ENCODE results near the gene ATP5IF1. TPM values are rescaled to one million over a fixed set of nuclear protein-coding genes. Genes with fewer than 3 reads are reported as not detected.

Gene ATP5IF1
- total and polyA plus RNA-seq, 2 of the 13 experiments (the other 11 are each of a cell fraction or from before 2014, with no cell fraction given): 97.7 to 131 TPM

DNA sequence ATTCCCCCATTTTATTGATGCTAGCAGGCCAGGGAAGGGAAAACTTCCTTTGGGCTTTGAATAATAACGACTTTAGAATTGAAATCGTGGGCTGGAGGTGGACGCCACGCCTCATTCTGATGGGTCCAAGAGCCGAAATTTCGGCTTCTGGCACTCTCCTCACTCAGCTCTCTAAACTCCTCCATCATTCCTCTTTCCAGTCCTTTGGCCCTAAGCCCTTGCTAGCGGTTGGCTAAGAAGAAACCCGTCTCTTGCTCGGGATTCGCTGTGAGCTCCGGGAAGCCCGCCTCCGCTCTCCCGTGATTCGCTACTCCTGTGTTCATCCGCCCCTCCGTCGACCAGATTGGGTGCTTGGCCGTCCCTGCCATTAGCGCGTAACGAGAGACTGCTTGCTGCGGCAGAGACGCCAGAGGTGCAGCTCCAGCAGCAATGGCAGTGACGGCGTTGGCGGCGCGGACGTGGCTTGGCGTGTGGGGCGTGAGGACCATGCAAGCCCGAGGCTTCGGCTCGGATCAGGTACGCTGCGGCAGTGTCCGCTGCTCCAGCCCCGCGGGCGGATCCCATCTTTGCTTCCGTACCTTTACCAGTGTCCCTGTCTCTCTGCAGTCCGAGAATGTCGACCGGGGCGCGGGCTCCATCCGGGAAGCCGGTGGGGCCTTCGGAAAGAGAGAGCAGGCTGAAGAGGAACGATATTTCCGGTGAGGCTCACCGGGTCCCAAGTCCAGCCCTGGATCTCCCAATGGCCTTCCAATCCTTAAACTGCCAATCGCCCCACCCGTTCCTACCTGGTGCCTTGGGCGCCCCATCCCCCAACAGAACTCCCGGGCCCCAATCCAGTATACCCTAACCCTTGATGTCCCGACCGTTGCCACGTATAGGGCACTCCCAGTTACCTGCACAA is at the start of gene ATP5IF1 (continued):
- TF ChIP-seq PCBP1 (IDR thresholded peaks at IDR 0.05; ENCODE audit: borderline replicate concordance, low read depth, low read length): 0 out of 2 replicates have a peak, but pooled peaks have one; percentile 55
- TF ChIP-seq, protein P1, sequence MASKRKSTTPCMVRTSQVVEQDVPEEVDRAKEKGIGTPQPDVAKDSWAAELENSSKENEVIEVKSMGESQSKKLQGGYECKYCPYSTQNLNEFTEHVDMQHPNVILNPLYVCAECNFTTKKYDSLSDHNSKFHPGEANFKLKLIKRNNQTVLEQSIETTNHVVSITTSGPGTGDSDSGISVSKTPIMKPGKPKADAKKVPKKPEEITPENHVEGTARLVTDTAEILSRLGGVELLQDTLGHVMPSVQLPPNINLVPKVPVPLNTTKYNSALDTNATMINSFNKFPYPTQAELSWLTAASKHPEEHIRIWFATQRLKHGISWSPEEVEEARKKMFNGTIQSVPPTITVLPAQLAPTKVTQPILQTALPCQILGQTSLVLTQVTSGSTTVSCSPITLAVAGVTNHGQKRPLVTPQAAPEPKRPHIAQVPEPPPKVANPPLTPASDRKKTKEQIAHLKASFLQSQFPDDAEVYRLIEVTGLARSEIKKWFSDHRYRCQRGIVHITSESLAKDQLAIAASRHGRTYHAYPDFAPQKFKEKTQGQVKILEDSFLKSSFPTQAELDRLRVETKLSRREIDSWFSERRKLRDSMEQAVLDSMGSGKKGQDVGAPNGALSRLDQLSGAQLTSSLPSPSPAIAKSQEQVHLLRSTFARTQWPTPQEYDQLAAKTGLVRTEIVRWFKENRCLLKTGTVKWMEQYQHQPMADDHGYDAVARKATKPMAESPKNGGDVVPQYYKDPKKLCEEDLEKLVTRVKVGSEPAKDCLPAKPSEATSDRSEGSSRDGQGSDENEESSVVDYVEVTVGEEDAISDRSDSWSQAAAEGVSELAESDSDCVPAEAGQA (IDR thresholded peaks at IDR 0.05; ENCODE audit: low read depth): no peak; the same call in 1 of the 2 replicates
- TF ChIP-seq, protein P1 (CRISPR knock-in tag; IDR thresholded peaks at IDR 0.05; ENCODE audit: borderline replicate concordance): no peak
- TF ChIP-seq, protein P2, sequence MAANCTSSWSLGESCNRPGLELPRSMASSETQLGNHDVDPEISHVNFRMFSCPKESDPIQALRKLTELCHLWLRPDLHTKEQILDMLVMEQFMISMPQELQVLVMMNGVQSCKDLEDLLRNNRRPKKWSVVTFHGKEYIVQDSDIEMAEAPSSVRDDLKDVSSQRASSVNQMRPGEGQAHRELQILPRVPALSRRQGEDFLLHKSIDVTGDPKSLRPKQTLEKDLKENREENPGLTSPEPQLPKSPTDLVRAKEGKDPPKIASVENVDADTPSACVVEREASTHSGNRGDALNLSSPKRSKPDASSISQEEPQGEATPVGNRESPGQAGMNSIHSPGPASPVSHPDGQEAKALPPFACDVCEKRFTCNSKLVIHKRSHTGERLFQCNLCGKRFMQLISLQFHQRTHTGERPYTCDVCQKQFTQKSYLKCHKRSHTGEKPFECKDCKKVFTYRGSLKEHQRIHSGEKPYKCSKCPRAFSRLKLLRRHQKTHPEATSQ (CRISPR knock-in tag; IDR thresholded peaks at IDR 0.05; ENCODE audit: borderline replicate concordance): peak; percentile 53; the same call in 1 of the 2 replicates
- peak; percentile 72; the same call in 1 of the 2 replicates for TF ChIP-seq ZFP41 (CRISPR knock-in tag; IDR thresholded peaks at IDR 0.05; ENCODE audit: borderline replicate concordance)
- no peak for TF ChIP-seq SIX1 (CRISPR knock-in tag; IDR thresholded peaks at IDR 0.05; ENCODE audit: borderline replicate concordance)
- TF ChIP-seq, protein P3, sequence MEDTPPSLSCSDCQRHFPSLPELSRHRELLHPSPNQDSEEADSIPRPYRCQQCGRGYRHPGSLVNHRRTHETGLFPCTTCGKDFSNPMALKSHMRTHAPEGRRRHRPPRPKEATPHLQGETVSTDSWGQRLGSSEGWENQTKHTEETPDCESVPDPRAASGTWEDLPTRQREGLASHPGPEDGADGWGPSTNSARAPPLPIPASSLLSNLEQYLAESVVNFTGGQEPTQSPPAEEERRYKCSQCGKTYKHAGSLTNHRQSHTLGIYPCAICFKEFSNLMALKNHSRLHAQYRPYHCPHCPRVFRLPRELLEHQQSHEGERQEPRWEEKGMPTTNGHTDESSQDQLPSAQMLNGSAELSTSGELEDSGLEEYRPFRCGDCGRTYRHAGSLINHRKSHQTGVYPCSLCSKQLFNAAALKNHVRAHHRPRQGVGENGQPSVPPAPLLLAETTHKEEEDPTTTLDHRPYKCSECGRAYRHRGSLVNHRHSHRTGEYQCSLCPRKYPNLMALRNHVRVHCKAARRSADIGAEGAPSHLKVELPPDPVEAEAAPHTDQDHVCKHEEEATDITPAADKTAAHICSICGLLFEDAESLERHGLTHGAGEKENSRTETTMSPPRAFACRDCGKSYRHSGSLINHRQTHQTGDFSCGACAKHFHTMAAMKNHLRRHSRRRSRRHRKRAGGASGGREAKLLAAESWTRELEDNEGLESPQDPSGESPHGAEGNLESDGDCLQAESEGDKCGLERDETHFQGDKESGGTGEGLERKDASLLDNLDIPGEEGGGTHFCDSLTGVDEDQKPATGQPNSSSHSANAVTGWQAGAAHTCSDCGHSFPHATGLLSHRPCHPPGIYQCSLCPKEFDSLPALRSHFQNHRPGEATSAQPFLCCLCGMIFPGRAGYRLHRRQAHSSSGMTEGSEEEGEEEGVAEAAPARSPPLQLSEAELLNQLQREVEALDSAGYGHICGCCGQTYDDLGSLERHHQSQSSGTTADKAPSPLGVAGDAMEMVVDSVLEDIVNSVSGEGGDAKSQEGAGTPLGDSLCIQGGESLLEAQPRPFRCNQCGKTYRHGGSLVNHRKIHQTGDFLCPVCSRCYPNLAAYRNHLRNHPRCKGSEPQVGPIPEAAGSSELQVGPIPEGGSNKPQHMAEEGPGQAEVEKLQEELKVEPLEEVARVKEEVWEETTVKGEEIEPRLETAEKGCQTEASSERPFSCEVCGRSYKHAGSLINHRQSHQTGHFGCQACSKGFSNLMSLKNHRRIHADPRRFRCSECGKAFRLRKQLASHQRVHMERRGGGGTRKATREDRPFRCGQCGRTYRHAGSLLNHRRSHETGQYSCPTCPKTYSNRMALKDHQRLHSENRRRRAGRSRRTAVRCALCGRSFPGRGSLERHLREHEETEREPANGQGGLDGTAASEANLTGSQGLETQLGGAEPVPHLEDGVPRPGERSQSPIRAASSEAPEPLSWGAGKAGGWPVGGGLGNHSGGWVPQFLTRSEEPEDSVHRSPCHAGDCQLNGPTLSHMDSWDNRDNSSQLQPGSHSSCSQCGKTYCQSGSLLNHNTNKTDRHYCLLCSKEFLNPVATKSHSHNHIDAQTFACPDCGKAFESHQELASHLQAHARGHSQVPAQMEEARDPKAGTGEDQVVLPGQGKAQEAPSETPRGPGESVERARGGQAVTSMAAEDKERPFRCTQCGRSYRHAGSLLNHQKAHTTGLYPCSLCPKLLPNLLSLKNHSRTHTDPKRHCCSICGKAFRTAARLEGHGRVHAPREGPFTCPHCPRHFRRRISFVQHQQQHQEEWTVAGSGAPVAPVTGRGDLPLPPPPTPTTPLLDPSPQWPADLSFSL (CRISPR knock-in tag; IDR thresholded peaks at IDR 0.05): no peak
- no peak for TF ChIP-seq SPEN (CRISPR knock-in tag; IDR thresholded peaks at IDR 0.05; ENCODE audit: low read depth)
- peak; percentile 77; the same call in 1 of the 2 replicates for TF ChIP-seq ZNF251 (CRISPR knock-in tag; IDR thresholded peaks at IDR 0.05)
- TF ChIP-seq, protein P4, sequence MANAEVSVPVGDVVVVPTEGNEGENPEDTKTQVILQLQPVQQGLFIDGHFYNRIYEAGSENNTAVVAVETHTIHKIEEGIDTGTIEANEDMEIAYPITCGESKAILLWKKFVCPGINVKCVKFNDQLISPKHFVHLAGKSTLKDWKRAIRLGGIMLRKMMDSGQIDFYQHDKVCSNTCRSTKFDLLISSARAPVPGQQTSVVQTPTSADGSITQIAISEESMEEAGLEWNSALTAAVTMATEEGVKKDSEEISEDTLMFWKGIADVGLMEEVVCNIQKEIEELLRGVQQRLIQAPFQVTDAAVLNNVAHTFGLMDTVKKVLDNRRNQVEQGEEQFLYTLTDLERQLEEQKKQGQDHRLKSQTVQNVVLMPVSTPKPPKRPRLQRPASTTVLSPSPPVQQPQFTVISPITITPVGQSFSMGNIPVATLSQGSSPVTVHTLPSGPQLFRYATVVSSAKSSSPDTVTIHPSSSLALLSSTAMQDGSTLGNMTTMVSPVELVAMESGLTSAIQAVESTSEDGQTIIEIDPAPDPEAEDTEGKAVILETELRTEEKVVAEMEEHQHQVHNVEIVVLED (CRISPR knock-in tag; IDR thresholded peaks at IDR 0.05; ENCODE audit: borderline replicate concordance): peak; percentile 56; the same call in 1 of the 2 replicates
- TF ChIP-seq SP5 (CRISPR knock-in tag; IDR thresholded peaks at IDR 0.05; ENCODE audit: borderline replicate concordance, low read depth): no peak

Data from HepG2 (cell line).